Activated effector memory CD4-positive, alpha-beta T cell treated with anti-CD3 and anti-CD28 coated beads, Interleukin-2, amount 50 U/mL, for 16 hours (primary cell): ENCODE results near the gene PDE5A.
A peak's percentile ranks its signal among the peaks of the same experiment; 100 is the strongest.
"Not testable (repeated sequence)": the region's sequence is repeated elsewhere in the genome, so short reads cannot be mapped to it uniquely, and the experiment has no call there.

Source experiments
- DNase-seq: peaks from one replicate; pipeline ENCODE4 v3.0.0-alpha.2; 2020

The PDE5A gene

GRCh38 chr4:119455734-119456133 is 172.9 kb downstream of the PDE5A start:
- not testable (repeated sequence) for DNase-seq

DNA sequence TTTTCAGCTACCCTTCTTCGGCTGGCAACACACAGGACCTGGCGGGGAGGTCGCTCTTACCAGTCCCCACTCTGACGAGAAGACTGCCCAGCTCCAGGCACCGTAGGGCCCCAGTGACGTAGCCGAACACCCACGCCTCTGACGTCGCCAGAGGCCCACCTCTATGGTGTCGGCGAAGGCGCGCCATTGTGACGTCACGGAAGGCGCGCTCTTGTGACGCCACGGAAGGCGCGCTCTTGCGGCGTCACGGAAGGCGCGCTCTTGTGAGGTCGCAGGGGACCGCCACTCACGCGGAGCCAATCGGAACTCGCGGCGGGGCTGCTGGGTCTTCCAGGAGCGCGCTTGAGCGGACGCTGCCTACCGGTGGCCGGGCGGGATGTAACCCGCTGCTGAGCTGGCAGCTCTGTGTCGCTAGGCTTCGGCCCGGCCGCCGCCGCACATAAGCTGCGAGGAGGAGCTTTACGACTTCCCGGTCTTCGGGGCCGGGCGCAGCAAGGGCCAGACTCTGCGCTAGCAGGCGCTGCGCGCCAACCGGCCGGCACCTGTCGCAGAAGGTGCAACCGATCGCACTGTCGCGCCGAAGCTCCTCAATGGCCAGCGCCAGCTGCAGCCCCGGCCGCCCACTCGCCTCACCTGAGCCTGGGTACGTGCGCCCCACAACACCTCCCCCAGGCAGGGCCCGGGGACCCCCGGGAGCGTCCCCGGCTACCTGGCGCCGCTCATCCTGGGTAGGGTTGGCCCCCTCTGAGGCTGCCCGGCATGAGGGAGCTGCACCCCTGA is 173.9 kb downstream of the PDE5A start:
- DNase-seq: peak; percentile 98

- not testable (repeated sequence) for DNase-seq
Measured at GRCh38 chr4:119454151-119454490, 174.5 kb downstream of the PDE5A start.

- not testable (repeated sequence) for DNase-seq
Measured at GRCh38 chr4:119453286-119453685, 175.3 kb downstream of the PDE5A start.

DNA sequence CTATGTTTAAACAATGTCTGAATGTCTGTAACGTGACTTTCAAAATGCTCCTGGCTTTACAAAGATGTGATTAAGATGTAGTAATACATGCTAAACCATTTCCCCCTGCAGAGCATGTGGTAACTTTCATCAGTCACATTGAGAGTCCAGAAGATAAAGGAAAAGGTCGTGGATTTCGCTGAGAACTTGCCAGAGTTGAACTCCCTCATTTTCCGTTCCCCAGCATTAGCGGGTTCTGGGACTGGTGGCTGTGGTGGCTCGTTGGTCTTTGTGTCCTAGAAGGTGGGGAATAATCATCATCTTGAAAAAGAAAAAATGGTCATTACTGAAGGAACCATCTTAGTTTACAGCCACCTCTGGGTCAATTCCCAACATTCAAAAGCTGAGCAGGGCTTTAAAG is 178.8 kb downstream of the PDE5A start:
- DNase-seq: not testable (repeated sequence)
